HG03045 (cell line): ENCODE results near the gene HMG20A.

Experiments used
- ATAC-seq: cut with Tn5 transposase; IDR thresholded peaks from one replicate; pipeline ENCODE4 v1.9.1; 2021; ENCODE audit warnings: mild to moderate bottlenecking, moderate library complexity; ENCODE audit not compliant: unreplicated experiment

The HMG20A gene

GRCh38 chr15:77420610-77421369 is at the start of gene HMG20A:
HMG20A (plus strand) TSS chr15:77420888; CDS start chr15:77458408, 37,520 bp downstream.
- peak; percentile 28 for ATAC-seq

GRCh38 chr15:77371850-77372563 is 48.7 kb upstream of the HMG20A start:
- no peak for ATAC-seq

DNA sequence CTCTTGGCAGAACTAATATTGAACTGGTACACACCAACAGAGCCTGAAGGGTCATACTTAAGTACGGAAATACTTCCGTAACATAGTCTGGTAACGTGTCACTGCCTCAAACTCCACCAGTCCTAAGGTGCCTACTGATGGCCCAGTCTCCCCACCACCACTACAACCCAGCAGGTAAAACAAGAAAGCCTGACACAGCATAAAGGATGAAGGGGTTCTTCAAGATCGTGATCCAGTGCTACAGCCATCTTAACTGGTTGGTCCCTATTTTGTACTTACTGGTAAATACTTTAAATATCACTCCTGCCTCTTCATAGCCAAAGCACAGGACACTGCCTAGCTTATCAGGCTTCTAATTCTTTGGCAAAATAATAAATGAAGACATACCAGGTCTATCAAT is 47.2 kb upstream of the HMG20A start:
- no peak for ATAC-seq

DNA sequence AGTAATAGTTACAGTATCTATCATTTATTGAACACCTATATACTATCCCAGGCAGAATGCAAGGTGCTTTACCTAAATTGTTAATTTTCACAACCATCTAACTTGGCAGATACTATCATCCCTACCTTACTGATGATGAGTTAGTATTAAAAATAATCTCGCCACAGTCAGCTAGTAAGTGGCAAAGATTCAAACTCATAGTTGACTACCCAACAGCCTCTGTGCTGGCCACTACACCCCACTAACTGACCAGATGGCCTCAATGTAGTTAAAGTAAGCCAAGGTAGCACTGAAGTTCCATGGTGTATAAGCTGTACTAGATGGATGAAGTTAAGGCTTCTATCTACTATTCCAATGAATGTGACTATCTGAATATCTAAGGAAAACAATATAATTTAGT is 45.6 kb upstream of the HMG20A start:
- ATAC-seq: no peak

DNA sequence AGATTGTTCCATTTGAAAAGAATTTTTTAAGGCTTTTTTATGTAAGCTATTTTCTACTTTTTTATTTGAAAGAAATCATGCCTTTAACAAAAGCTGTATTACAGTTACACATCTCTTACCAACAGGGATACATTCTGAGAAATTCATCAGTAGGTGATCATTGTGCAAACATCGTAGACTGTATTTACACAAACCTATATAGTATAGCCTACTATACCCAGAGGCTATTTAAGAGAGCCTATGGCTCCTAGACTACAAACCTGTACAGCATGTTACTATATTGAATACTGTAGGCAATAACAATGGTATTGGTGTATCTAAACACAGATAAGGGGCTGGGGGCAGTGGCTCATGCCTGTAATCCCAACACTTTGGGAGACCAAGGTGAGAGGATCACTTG is 43.9 kb upstream of the HMG20A start:
- no peak for ATAC-seq

- no peak for ATAC-seq
Observed at GRCh38 chr15:77380033-77380432, 40.7 kb upstream of the HMG20A start.

GRCh38 chr15:77384086-77384485 is 36.6 kb upstream of the HMG20A start:
- ATAC-seq: no peak

DNA sequence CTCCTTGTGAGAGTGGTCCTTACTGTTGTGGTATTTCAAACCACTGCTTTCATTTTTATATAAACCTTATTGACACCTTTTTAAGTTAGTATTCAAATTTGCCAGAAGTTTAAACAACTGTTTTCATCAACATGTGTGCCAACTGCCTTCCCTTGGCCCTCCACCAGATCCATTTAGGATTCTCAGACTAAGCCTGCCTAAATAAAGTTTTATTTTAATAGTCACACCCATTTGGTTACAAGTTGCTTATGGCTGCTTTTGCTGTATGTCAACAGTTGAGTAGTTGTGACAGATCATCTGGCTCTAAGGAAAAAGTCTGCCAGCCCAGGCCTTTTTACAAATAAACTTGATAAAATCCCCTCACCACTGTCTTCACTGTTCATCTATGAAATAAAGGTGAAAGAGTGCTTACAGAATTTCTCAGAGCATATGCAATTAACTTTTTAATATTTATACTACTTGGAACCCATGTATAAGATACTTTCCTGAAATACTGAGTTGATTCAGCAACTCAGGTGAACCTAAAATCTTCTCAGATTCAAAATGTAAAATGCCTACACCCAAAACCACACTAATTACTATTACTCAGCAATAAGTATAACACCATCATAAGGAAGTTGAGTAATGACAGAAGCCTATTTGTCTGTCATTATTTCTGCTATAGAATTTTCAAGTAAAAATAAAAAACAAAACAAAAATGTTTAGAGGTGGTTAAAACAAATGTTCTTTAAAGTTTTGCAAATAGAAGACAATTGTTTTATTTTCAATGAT is 35.9 kb upstream of the HMG20A start:
- no peak for ATAC-seq

- ATAC-seq: no peak
Observed at GRCh38 chr15:77386626-77387025, 34.1 kb upstream of the HMG20A start.

DNA sequence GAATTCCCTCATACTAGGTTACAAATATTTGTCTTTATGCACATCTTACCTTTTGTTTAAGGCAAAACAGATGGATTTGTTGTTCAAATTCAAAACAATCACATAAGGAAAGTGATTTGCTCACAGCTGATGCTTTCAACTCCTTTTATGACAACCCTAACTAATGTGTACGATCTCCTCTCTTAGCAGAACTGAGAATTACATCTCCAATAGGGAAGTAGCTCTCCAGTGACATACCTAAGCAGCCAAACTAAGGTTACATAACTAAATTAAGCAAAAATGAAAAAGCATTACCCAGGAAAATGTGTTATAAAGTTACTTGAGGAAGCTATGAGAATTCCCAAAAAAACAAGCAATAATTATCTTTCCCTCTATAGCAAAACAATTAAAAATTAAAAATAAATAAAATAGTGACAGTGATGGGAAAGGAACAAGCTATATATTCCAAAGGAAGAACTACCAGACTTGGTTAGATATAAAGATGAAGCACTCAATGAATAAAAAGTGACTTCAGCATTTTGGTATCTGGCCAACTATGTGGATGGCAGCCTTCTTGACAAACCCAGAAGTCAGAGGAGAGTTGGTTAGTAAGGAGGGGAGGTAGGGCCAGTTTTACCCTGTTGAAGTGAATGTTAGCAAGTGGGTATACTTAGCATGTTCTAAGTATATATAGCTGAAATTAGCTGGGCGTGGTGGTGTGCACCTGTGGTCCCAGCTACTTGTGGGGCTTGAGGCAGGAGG is 33.2 kb upstream of the HMG20A start:
- ATAC-seq: no peak

GRCh38 chr15:77391372-77391951 is 29.2 kb upstream of the HMG20A start:
- no peak for ATAC-seq

GRCh38 chr15:77392762-77393470 is 27.8 kb upstream of the HMG20A start:
- no peak for ATAC-seq

GRCh38 chr15:77393471-77393840 is 27.2 kb upstream of the HMG20A start:
- ATAC-seq: no peak

GRCh38 chr15:77395013-77395774 is 25.5 kb upstream of the HMG20A start:
- ATAC-seq: no peak

GRCh38 chr15:77396692-77397091 is 24.0 kb upstream of the HMG20A start:
- ATAC-seq: no peak

DNA sequence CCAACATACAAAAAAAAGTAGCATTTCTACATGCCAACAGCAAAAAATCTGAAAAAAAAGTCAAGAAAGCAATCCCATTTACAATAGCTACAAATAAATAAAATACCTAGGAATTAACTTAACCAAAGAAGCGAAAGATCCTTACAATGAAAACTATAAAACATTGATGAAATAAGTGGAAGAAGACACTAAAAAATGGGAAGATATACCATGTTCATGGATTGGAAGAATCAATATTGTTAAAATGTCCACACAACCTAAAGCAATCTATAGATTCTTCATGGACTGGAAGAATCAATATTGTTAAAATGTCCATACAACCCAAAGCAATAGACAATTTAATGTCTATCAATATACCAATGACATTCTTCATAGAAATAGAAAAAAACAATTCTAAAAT is 21.8 kb upstream of the HMG20A start:
- no peak for ATAC-seq

DNA sequence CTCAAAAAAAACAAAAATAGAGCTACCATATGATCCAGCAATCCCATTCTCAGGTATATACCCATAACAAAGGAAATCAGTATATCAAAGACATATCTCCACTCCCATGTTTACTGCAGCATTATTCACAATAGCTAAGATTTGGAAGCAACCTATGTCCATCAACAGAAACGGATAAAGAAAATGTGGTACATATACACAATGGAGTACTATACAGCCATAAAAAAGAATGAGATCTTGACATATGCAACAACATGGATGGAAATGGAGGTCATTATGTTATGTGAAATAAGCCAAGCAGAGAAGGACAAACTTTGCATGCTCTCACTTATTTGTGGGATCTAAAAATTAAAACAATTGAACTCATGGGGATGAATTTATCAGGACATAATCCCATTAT is 20.4 kb upstream of the HMG20A start:
- ATAC-seq: no peak

GRCh38 chr15:77402740-77403379 is 17.8 kb upstream of the HMG20A start:
- ATAC-seq: no peak
